Measurements from ENCODE around the gene MVB12B. TPM values are rescaled to one million over a fixed set of nuclear protein-coding genes. Genes with fewer than 3 reads are reported as not detected.

The MVB12B gene
- total RNA-seq, 1 experiment from 2014 or later: 10.9 TPM

DNA sequence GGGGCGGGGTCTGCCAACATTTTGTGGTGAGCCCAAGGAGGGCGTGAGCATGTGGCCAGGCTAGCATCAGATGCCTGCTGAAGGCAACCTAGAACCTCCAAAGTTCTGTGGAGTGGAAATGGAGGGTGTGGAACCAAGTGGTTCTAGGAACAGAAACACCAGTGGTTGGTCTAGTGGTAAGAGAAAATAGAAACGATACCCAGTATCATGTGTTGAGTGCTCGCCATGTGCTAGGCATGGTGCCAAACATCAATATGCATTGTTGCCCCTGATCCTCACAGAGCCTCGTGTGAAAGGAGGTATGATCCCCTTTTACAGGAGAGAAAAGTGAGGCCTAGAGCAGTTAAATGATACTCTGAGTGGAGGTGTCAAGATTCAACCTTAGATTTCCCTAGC, 31.5 kb upstream of the MVB12B start (continued):
- TF ChIP-seq, protein P1, sequence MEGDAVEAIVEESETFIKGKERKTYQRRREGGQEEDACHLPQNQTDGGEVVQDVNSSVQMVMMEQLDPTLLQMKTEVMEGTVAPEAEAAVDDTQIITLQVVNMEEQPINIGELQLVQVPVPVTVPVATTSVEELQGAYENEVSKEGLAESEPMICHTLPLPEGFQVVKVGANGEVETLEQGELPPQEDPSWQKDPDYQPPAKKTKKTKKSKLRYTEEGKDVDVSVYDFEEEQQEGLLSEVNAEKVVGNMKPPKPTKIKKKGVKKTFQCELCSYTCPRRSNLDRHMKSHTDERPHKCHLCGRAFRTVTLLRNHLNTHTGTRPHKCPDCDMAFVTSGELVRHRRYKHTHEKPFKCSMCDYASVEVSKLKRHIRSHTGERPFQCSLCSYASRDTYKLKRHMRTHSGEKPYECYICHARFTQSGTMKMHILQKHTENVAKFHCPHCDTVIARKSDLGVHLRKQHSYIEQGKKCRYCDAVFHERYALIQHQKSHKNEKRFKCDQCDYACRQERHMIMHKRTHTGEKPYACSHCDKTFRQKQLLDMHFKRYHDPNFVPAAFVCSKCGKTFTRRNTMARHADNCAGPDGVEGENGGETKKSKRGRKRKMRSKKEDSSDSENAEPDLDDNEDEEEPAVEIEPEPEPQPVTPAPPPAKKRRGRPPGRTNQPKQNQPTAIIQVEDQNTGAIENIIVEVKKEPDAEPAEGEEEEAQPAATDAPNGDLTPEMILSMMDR (IDR thresholded peaks at IDR 0.05 in 2 of 3, conservative IDR thresholded peaks at IDR 0.05 in 1 of 3; ENCODE audit: borderline replicate concordance in 1 of 3, insufficient read depth in 1 of 3, low read depth in 2 of 3, low read length in 2 of 3): no peak
- TF ChIP-seq TCF7L2 (IDR thresholded peaks at IDR 0.05; ENCODE audit: borderline replicate concordance, extremely low read depth, insufficient read depth, insufficient read length) (no peak), SIN3A (IDR thresholded peaks at IDR 0.05; ENCODE audit: low read depth) (no peak)

DNA sequence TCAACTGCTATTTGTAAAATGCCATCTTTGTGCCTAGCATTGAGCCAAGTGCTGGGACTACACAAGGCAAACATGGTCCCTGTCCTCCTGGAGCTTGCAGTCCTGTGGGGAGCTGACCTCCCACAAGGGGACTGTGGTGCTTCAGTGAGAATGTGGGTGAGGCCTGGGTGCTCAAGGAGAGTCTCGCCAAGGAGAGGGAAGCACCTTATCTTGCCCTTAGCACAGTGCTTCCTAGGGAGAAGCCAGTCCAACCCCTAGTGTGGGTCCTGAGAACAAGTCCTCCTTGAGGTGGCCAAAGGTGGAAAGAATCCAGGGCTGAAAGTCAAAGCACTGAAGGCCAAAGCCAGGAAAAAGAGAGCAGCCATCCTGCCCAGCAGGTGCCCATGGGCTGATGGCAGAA, 31.1 kb upstream of the MVB12B start:
- H2AFZ ChIP-seq (ENCODE audit: low read depth, low read length, poor library complexity, severe bottlenecking): no peak overlapping the region
- DNase-seq (ENCODE audit: low read depth, low spot score): no peak
- BruUV-seq (replicated peaks): no TSS peak
- ChIA-PET RAD21 (ENCODE audit: low non-redundant PET in 1 of 2, low total read pairs in 2 of 2, uncharacterized antibody in 2 of 2, unreplicated experiment in 2 of 2) (no interaction called here), POLR2A (no interaction called here), CTCF (no interaction called here)
- no peaks in the 10 kb centered on the region for H3K36me3 ChIP-seq (ENCODE audit: control insufficient read depth in 1 of 2, insufficient read depth in 2 of 2, low read length in 2 of 2)
- H3K9me3 ChIP-seq (ENCODE audit: control insufficient read depth in 1 of 2, insufficient read depth in 1 of 2, low read depth in 1 of 2, low read length in 2 of 2): no peaks in the 10 kb centered on the region
- H4K20me1 ChIP-seq (ENCODE audit: insufficient read depth): no peaks in the 10 kb centered on the region
- no peak overlapping the region for H3K27ac ChIP-seq (ENCODE audit: low read depth, low read length)
- intact Hi-C loops (cut with micrococcal nuclease): no loop called here
- no peak overlapping the region for H3K4me3 ChIP-seq (replicated peaks in 1 of 2; ENCODE audit: low read depth in 1 of 2, low read length in 2 of 2)
- ATAC-seq: no peak; the same call in 1 of the 2 replicates
- H3K27me3 ChIP-seq (ENCODE audit: insufficient read depth, low read length): no peaks in the 10 kb centered on the region
- peak overlapping the region; percentile 62 for H3K4me2 ChIP-seq (ENCODE audit: low read length)
- no peak overlapping the region for H3K9ac ChIP-seq (ENCODE audit: low read length)
- no peaks in the 10 kb centered on the region for H3K79me2 ChIP-seq (ENCODE audit: insufficient read depth, low read length)
- H3K4me1 ChIP-seq (ENCODE audit: control insufficient read depth in 1 of 2, insufficient read depth in 2 of 2, low read length in 2 of 2): peaks cover 8 to 21% of the 10 kb centered on the region in 2 experiments; a peak in 2 of 4 replicates
- no peaks in the 10 kb centered on the region for H3K9me2 ChIP-seq (ENCODE audit: insufficient read depth)
- TF ChIP-seq EGR1 (IDR thresholded peaks at IDR 0.05; ENCODE audit: low read depth) (no peak), ZFX (IDR thresholded peaks at IDR 0.05) (no peak), YY1 (IDR thresholded peaks at IDR 0.05; ENCODE audit: extremely low read depth, insufficient replicate concordance, low read depth, low read length) (no peak), TCF7L2 (IDR thresholded peaks at IDR 0.05; ENCODE audit: borderline replicate concordance, extremely low read depth, insufficient read depth, insufficient read length) (no peak), POLR2A (IDR thresholded peaks at IDR 0.05; ENCODE audit: borderline replicate concordance, extremely low read depth, insufficient read depth, insufficient read length) (no peak), CEBPB (IDR thresholded peaks at IDR 0.05; ENCODE audit: low read depth) (no peak), ZNF274 (IDR thresholded peaks at IDR 0.05; ENCODE audit: low read depth, low read length) (no peak), SRF (IDR thresholded peaks at IDR 0.05; ENCODE audit: low read depth) (no peak), FOSL1 (IDR thresholded peaks at IDR 0.05; ENCODE audit: low read depth) (no peak), EZH2 (IDR thresholded peaks at IDR 0.05) (no peak), SIN3A (IDR thresholded peaks at IDR 0.05; ENCODE audit: low read depth) (no peak), JUND (IDR thresholded peaks at IDR 0.05) (no peak)
- TF ChIP-seq, protein P2, sequence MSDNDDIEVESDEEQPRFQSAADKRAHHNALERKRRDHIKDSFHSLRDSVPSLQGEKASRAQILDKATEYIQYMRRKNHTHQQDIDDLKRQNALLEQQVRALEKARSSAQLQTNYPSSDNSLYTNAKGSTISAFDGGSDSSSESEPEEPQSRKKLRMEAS (IDR thresholded peaks at IDR 0.05): no peak
- TF ChIP-seq, protein P3, sequence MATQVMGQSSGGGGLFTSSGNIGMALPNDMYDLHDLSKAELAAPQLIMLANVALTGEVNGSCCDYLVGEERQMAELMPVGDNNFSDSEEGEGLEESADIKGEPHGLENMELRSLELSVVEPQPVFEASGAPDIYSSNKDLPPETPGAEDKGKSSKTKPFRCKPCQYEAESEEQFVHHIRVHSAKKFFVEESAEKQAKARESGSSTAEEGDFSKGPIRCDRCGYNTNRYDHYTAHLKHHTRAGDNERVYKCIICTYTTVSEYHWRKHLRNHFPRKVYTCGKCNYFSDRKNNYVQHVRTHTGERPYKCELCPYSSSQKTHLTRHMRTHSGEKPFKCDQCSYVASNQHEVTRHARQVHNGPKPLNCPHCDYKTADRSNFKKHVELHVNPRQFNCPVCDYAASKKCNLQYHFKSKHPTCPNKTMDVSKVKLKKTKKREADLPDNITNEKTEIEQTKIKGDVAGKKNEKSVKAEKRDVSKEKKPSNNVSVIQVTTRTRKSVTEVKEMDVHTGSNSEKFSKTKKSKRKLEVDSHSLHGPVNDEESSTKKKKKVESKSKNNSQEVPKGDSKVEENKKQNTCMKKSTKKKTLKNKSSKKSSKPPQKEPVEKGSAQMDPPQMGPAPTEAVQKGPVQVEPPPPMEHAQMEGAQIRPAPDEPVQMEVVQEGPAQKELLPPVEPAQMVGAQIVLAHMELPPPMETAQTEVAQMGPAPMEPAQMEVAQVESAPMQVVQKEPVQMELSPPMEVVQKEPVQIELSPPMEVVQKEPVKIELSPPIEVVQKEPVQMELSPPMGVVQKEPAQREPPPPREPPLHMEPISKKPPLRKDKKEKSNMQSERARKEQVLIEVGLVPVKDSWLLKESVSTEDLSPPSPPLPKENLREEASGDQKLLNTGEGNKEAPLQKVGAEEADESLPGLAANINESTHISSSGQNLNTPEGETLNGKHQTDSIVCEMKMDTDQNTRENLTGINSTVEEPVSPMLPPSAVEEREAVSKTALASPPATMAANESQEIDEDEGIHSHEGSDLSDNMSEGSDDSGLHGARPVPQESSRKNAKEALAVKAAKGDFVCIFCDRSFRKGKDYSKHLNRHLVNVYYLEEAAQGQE (IDR thresholded peaks at IDR 0.05; ENCODE audit: low read depth): no peak
- TF ChIP-seq, protein P1 (IDR thresholded peaks at IDR 0.05 in 2 of 3, conservative IDR thresholded peaks at IDR 0.05 in 1 of 3; ENCODE audit: borderline replicate concordance in 1 of 3, insufficient read depth in 1 of 3, low read depth in 2 of 3, low read length in 2 of 3): no peak

Measured in HCT116 (cell line).